ENCODE measurements around the gene IMP3.
"Not testable (repeated sequence)": the region's sequence is repeated elsewhere in the genome, so short reads cannot be mapped to it uniquely, and the experiment has no call there.

IMP3 gene, protein sequence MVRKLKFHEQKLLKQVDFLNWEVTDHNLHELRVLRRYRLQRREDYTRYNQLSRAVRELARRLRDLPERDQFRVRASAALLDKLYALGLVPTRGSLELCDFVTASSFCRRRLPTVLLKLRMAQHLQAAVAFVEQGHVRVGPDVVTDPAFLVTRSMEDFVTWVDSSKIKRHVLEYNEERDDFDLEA

GRCh38 chr15:75639709-75640482 lies at the start of gene IMP3:
Gene IMP3 (minus strand): TSS chr15:75640224. CDS start chr15:75640168, 56 bp downstream.
- DNase-seq (ENCODE audit: low read depth): peak; percentile 97

DNA sequence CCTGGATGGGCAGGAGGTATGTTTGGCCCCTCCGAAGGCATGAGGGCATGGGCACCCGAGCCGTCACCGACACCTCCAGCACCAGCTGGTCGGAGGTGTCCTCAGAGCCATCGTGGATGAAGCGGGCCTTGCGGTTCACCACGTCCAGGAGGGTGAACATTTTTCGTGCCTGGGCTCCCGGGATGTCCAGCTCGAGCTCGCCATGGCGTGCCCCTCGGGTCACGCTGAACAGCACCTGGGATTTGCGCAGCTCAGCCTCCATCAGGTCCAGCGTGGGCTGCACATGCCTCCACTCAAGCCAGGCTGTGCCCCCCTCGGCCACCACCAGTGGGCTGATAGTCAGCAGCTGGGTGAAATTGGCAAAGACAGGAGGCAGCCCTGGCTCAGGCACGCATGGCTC lies 49.4 kb upstream of the IMP3 start:
- DNase-seq (ENCODE audit: low read depth): not testable (repeated sequence)

DNA sequence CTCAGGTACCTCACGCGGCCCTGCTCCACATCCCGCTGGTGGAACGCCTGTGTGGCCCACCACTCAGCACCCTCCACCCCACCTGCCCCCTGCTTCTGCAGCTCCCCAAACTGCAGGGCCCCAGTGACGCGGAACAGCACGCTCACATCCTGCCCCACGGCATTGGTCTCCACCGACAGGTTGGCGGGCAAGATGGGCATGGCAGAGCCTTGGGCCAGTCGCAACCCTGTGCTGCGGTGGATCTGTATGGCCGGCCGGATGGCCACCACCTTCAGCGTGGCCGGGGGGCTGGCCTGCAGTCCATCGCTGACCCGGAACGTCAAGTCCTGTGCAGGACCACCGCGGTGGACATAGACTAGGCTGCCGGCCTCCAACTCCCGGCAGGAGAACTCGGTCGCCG lies 48.8 kb upstream of the IMP3 start:
- no peak for DNase-seq (ENCODE audit: low read depth)

- DNase-seq (ENCODE audit: low read depth): no peak
Observed at GRCh38 chr15:75688278-75688557, 48.2 kb upstream of the IMP3 start.

GRCh38 chr15:75687486-75688277 lies 47.7 kb upstream of the IMP3 start:
- no peak for DNase-seq (ENCODE audit: low read depth)

DNA sequence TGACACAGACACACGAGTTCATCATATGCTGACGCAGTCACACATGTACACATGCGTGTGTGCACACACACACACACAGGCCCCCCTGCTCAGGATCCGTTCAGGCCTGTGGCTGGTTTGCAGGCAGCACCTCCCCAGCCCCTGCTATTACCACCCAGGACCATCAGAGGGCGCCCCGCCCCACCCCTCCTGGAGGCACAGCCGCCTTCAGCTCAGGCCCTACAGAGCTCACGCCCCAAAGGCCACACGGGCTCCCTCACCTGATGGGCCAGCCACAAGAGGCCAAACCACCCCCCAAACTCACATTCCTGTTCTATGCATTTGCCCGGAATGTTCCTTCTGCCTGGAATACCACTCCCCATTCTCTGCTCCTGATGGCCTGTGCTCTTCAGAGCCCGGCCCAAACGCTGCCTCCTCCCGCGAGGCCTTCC lies 46.2 kb upstream of the IMP3 start:
- not testable (repeated sequence) for DNase-seq (ENCODE audit: low read depth)

- no peak for DNase-seq (ENCODE audit: low read depth)
Observed at GRCh38 chr15:75685195-75685594, 45.2 kb upstream of the IMP3 start.

- DNase-seq (ENCODE audit: low read depth): no peak
Observed at GRCh38 chr15:75684648-75685047, 44.6 kb upstream of the IMP3 start.

GRCh38 chr15:75683646-75684312 lies 43.8 kb upstream of the IMP3 start:
- not testable (repeated sequence) for DNase-seq (ENCODE audit: low read depth)

DNA sequence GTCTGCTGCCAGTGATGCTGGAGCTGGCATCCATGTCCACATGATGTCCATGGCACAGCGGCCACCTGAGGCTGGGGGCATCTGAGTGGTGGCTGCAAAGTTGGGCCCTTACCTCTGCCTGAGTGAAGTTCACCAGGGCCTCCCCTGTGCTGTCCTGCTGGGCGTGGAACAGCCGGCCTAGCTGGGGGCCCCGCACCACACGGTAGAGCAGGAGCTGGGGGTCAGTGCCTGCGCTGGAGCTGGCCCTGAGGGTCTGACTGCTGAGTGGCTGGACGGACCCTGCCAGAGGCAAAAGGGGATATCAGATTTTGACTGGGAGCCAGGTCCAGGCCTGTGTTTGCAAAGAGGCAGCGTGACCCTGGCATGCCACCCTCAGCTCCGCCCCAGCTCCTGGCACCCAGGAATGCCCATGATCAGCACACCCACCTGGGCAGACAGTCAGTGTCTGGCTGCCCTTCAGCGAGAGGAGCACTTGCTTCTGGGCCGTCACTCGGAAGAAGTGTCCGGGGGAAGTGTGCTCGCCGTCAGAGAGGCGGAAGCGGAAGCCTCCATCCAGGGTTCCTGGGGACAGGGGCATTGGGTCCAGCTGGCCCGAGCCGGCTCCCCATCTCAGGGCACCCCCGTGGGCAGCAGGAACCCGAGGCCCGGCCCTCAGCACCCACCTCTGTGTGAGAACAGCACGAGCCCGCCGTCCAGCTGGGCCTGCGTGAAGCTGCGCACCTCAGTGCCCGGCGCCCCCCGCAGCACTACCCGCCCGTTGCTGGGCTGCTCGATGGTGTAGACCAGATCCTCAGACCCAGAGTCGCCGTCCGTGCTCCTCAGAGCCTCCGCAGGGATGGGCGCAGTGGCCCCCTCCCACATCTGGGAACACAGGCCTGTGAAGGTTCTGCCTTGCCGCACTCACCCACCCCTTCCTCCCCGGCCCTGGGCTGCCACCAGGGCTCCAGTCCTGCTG lies 42.4 kb upstream of the IMP3 start:
- DNase-seq (ENCODE audit: low read depth): no peak

DNA sequence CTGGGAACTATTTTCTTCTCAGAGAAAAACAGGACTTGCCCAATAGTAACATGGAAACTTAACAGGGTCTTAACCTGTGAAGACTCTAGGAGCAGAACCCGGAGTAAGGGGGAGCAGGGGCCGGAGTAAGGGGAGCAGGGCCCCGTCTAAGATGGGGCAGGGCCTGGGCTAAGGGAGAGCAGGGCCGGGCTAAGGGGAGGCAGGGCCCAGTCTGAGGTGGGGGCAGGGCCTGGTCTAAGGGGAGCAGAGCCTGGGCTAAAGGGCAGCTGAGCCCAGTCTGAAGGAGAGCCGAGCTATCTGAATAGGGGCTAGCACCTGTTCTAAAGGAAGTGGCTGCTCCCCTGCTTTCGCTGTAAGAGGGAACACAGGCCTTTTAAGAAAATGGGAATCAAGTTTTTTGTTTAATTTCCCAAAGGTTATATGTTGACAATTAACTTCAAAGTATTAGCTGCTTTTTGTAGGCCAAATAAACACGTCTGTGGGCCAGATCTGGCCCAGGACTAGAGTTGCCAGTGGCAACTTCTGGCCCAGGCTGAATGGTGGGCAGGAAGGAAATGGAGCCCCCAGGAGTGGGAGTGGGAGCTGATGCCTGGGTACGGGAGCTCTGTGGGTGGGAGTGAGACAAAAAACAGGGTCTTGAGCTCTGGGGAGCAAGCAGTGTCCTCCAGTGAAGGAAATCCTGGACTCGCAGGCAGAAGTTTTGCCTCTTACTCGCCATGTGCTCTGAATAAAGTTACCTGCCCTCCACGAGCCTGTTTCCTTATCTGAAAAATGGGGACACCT lies 40.2 kb upstream of the IMP3 start:
- no peak for DNase-seq (ENCODE audit: low read depth)

DNA sequence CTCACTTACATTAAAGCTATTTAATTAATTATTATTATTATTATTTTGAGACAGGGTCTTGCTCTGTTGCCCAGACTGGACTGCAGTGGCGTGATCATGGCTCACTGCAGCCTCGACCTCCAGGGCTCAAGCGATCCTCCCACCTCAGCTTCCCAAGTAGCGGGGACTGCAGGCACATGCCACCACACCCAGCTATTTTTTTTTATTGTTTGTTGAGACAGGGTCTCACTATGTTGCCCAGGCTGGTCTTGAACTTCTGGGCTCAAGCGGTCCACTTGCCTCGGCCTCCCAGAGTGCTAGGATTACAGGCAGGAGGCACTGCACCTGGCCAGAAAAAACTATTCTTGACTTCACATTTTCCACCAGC lies 38.3 kb upstream of the IMP3 start:
- DNase-seq (ENCODE audit: low read depth): not testable (repeated sequence)

GRCh38 chr15:75677465-75678323 lies 37.7 kb upstream of the IMP3 start:
- no peak for DNase-seq (ENCODE audit: low read depth)

DNA sequence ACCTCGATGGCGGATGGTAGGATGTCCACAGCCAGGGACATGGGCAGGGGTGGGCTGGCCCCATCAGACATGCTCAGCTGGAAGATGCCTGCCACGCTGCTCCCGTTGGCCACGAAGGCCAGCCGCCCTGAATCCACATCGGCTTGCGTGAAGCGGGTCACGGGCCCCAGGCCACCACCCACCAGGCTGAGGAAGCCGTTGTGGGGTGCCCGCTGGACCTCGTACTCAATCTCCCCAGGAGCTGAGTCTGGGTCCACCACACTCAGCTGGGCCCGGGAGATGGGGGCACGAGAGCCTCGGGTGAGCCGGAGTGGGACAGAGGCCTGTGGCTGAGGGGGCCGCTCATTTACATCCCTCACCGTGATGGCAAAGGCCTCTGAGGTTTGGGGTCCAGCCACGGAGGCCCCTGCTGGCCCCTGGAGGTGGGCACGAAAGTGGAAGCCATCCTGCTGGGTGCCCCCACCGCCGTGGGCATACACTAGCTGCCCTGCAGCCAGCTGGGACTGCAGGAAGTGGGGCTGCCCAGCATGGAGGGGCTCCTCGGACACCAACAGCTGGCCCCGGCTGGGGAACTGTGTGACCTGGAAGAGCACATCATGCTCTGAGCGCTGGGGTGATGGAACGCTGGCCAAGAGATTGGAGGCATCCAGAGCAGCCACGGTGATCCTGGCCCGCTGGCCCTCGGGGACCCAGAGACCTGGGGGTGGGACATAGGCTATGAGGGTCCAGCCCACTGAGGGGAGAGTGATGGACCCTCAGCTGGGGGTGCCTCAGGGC lies 36.9 kb upstream of the IMP3 start:
- no peak for DNase-seq (ENCODE audit: low read depth)

DNA sequence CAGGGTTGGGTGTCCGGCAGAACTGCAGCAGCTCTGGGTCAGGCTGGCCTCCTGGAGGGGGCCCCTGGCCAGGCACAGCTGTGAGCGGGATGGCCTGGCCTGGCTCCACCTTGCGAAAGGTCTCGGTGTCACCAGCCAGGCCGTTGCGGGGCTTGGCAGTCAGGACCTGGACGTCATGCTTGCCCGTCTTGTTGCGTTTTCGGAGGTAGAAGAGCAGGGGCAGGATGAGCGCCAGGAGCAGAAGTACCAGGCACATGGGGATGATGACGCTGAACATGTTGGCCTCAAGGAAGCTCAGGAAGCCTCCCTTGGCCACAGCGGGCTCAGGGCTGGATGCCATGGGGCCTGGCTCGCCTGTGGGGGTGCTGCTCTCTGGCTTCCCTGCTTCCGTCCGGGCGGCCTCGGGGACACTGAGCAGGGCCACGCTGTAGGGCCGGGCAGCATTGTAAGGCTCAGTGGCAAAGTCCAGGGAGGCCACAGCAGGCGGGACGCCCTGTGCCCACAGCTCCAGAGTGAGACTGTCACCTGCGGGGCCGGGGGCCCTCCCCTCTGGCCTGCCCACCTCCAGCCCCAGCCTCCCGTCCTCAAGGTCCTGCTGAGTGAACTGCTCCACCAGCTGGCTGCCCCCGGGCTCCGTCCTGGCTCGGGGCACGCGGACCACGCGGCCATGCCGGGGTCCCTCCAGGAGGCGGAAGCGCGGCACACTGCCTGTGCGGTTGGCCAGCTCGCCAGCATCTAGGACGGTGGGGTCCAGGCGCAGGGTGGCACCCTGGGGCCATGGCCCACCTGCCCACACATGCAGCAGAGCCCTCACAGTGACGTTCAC lies 35.8 kb upstream of the IMP3 start:
- DNase-seq (ENCODE audit: low read depth): no peak

GRCh38 chr15:75674366-75674765 lies 34.3 kb upstream of the IMP3 start:
- no peak for DNase-seq (ENCODE audit: low read depth)

DNA sequence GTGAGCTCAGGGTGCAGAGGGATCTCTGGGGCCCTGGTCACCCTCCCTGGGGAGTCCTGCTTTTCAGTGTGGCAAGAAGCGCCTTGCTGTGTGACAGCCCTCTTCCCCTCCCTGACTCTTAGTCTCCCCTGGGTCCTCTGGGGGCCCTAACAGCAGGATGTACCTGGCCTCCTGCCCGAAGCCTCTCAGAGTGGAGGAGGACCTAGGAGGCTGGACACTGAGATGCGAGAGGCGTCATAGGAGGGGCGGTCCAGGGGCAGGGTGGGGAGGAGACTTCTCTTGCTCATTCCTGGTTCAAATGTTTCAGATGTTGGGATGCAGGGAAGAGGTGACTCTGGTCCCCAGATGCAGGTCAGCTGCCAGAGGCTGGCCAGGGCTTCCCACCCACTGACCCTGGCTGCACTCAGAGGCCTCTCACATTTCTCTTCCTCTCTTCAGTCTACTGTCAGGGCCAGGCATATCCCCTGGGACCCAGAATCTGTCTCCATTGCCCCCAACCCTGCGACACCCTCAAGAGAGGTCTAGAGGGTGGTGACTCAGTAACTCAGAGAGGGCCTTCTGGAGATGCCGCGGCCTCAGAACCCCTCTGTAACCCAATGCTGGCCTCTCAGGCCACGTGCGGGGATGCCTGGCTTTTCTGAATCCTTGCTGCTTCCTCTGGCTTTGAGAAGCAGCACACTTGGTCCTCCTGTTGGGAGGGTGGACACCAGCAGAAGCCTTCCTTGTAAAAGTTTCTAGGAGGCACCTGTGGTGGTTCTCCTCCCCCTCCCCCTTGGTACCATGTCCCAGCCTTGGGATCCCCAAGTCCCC lies 33.6 kb upstream of the IMP3 start:
- no peak for DNase-seq (ENCODE audit: low read depth)

Measured in HS-27A (cell line).